Umbilical cord (tissue), 2 donors: ENCODE results near the gene FERMT1. TPM values are rescaled to one million over a fixed set of nuclear protein-coding genes. Genes with fewer than 3 reads are reported as not detected.

ENCODE experiments used
- DNase-seq: peaks from one replicate; pipeline ENCODE4 v3.0.0-alpha.2; 2015; ENCODE audit warnings: low spot score
- total RNA-seq: library from RNA; depleted of rRNA; stranded (reverse); fragments of >200 nt; gene quantifications from one replicate; pipeline ENCODE4 v1.2.3, GENCODE V29; 2014; ENCODE audit warnings: low replicate concordance; ENCODE audit not compliant: insufficient read depth

The FERMT1 gene, protein sequence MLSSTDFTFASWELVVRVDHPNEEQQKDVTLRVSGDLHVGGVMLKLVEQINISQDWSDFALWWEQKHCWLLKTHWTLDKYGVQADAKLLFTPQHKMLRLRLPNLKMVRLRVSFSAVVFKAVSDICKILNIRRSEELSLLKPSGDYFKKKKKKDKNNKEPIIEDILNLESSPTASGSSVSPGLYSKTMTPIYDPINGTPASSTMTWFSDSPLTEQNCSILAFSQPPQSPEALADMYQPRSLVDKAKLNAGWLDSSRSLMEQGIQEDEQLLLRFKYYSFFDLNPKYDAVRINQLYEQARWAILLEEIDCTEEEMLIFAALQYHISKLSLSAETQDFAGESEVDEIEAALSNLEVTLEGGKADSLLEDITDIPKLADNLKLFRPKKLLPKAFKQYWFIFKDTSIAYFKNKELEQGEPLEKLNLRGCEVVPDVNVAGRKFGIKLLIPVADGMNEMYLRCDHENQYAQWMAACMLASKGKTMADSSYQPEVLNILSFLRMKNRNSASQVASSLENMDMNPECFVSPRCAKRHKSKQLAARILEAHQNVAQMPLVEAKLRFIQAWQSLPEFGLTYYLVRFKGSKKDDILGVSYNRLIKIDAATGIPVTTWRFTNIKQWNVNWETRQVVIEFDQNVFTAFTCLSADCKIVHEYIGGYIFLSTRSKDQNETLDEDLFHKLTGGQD
- total RNA-seq: 2.6 TPM

DNA sequence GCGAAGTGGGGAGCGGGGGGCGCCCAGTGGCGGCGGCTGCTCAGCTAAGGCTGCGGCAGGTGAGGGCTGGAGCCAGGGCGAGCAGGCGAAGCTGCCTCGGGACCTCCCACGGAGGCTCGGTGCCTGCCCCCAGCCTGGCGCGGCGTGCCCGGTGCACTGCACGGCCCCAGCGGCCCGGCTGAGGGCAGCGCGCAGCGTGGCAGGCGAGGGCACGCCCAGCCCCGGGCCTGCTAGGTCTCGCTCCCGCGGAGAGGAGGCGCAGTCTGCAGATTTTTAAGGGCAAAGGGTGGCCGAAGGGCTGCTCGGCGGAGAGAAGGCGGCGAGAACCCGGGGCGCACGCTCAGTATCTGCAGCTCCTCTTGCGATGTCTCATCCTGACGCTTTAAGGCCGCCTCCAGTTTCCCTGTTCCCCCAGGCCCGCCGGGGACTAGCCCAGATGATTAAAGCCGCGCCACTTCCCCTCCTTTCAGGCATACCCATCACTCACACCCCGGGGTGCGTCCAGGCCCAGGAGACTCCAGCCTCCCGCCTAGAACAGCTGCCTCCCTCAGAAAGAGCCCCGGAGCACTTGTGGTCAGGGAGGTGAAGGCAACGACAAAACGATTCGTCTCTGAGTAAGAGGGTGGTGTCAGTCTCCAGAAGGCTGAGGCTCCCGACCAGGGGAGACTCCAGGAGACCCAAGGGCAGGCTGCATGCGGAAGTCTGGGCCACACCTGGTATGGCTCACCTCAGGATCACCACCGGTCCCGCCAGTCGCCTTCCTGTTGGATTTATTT is at the start of gene FERMT1:
Gene FERMT1 (minus strand): TSS at position 158 of the 776 bp plus-strand sequence. CDS start 3,476 bp downstream, outside the sequence.
- peak; percentile 78 for DNase-seq

GRCh38 chr20:6169251-6169650 is 46.4 kb upstream of the FERMT1 start:
- no peak for DNase-seq

- DNase-seq: no peak
These were observed 45.4 kb upstream of the FERMT1 start for GRCh38 chr20:6168204-6168603.

DNA sequence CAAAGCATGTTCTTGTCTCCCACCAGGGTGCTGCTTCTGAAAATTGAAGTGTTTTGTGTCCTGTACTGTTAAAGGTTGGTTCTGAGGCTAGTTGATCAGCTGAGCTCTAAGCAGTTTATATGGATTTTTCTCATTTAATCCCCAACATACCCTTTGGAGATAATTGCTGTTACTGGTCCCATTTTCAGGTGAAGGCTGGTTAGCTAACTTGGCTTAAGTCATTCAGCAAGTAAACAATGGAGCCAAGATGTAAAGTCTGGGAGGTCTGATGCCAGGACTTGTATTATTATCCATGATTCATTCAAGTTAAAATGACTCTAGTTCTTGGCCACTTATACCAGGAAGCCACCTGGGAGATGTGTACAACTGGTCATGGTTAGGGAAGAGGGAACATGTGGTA is 42.5 kb upstream of the FERMT1 start:
- DNase-seq: no peak

DNA sequence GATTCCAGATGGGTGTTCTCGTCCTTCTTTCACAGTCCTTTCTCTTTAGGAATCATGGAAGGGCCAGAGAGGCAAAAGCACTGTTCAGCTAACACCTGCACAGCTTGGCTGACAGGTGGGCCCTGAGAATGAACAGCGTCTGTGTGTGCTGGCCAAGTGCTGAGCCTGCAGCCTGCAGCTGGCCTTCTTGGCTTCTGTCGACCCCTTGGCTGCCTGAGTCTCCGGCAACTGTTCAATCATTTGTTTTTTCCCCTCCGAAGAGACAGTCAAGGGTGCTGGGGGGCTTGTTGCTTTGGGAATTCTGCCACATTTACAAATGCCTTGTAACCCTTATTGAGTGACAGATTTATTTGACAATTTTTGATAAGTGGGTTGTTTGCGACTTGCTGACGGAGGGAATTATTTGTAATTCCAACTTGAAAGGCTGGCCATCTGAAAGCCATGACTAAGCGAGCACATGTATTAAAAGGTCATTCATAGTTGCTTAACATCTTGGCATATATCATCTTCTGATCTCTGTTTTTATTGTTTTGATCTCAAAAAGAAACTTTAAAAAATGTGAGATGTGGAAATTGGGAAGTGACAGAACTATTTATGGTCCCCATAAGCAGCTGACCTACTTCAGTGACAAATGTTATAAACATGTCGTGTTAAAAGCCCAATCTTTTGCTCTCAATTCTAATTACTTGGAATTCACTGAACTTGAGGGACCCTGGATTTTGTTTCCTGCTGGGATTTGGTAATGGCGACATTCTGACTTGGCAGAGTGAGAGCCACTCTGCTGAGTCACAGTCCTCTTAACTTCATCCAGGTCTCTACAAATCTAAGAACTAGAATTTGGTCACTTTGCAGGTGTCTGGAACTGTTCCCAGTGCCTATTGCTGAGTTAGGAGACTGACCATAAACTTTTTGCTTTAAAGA is 41.9 kb upstream of the FERMT1 start:
- peak; percentile 11 for DNase-seq

DNA sequence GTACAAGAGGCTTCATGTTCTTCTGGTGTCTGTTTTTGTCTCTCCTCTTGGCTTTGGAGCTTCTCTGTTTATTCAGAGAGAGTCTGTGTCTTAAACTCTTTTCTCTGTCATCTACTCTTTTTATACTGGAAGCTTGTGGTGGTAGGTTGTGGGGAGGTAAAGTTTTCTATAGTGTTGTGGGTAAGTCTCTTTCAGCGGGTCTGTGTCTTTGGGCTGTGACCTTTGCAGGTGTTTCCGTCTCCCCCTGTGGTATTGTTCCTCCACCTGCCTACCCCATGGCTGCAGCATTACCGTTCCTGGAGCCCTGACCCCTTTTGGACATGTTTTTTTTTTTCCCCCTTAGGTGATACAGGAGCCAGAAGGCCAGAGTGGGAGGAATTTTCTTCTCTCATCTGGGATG is 37.9 kb upstream of the FERMT1 start:
- DNase-seq: no peak

- no peak for DNase-seq
These were observed 34.5 kb upstream of the FERMT1 start for GRCh38 chr20:6157345-6157744.

DNA sequence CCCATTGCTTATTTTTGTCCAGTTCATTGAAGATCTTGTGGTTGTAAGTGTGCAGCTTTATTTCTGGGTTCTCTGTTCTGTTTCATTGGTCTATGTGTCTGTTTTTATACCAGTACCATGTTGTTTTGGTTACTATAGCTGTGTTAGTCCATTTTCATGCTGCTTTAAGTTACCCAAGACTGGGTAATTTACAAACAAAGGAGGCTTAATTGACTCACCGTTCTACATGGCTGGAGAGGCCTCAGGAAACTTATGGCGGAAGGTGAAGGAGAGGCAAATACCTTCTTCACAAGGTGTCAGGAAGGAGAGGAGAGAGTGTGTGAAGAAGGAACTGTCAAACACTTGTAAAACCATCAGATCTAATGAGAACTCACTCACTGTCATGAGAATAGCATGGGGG is 29.9 kb upstream of the FERMT1 start:
- no peak for DNase-seq

DNA sequence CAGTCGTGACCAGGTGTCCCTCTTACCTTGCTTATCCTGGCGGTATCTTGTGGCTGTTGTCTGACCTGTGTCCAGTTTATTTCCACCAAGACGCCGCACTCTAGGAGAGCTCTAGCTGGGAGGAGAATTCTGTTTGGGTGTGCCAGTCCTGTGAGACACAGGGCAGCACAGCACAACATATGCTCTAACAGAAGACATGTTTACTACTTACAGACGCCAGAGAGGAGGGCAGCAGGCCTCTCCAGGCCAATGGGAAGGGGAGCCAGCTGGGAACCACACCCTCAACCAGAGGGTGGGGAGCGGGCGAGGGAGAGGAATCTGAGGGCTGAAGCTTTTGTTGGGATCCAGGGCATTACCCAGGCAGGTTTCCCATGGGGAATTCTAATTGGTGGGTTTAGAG is 25.2 kb upstream of the FERMT1 start:
- no peak for DNase-seq

- peak; percentile 59 for DNase-seq
These were observed 19.6 kb upstream of the FERMT1 start for GRCh38 chr20:6142348-6142993.

DNA sequence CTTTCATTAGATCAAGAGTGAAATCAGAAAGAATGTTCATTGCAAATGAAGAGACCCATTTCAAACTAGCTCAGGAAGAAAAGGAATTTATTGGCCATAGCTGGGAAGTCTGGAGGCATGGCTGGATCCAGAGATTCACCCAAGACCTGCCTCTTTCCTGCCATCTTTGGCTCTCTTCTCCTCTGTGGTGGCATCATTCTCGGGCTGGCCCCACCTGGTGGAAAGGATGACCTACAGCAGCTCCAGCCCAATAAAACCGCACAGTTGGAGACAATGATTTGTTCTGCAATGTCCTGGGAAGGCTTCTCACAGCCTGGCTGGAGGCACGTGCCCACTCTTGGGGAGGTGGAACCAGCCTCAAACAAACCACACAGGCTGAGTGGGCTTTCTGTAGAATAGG is 18.1 kb upstream of the FERMT1 start:
- DNase-seq: no peak

DNA sequence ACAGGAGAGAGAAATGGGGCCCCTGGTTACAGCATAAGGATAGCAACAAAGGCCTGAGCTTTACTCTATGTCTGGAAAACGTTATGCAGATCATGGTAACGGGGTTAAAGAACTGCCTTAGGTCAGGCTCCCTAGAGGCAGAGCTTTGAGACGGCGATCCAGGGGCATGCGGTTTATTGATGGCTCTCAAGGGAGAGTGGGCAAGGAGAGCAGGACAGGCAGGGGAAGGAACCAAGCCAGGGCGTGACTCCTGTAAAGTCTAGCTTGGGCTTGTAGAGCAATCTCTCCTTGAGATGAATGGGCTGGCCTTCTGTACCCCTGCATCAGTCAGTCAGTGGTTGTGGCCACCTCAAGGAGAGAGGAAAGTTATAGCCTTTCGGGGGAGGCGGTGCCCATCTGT is 12.5 kb upstream of the FERMT1 start:
- no peak for DNase-seq

GRCh38 chr20:6134592-6134991 is 11.8 kb upstream of the FERMT1 start:
- DNase-seq: no peak

DNA sequence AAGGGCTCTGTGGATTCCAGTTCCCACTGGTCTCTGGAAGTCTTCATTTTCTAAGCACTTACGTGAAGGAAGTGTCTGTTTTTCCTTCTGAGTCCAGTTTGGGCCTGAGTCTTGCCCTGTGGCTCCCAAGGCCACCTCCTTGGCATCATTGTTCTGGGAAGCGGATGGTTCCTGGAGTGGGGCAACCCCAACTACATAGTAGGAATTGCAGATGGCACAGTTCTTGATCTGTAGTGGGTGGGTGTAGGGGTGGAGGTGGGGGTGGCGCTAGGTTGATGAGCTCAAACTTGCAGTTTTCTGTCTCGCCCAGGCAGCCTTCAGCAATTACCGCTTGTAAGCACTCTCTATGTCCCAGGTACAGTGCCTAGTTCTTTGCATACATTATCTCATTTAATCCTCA is 7.2 kb upstream of the FERMT1 start:
- no peak for DNase-seq

GRCh38 chr20:6127825-6128224 is 5.0 kb upstream of the FERMT1 start:
- DNase-seq: no peak

- no peak for DNase-seq
These were observed 4.0 kb upstream of the FERMT1 start for GRCh38 chr20:6126846-6127245.

DNA sequence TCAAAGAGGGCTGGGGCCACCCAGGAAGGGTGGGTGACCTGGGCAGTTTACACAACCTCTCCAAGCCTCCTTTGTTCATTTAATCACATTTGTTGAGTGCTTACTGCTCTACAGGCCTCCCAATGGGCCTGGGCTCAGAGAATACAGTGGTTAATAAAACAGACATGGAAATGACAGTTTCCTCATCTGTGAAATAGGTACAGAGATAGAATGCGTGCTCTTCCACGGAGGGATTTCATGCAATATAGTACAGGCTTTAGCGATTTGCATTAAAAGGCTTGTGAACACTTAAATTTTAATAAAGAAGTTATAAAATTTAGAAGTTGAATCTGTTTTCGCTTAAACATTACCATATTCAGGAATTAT is 802 bp upstream of the FERMT1 start:
- no peak for DNase-seq

GRCh38 chr20:6122111-6122872 is 538 bp downstream of the FERMT1 start:
- peak; percentile 92 for DNase-seq

DNA sequence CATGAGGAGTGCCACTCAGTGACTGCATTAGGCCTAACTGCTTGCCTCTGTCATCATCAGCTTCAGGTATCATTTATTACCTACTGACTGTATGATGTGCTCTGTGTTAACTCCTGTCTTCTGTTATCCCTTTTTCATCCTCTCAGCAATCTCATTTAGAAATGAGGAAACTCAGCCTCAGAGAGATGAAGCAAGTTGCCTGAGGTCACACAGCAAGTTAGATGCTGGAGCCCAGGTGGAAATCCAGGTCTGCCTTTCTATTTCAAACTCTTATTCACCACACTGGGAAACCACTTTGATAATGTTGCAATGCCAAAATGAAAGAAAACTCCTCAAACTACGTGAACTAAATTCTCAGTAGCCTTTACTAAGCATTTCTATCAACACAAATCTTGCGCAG is 1.3 kb downstream of the FERMT1 start:
- DNase-seq: no peak

- peak; percentile 12 for DNase-seq
These were observed 2.3 kb downstream of the FERMT1 start for GRCh38 chr20:6120491-6120988.
